HCT116 (cell line): ENCODE results near the gene AUTS2. TPM values are rescaled to one million over a fixed set of nuclear protein-coding genes. Genes with fewer than 3 reads are reported as not detected.

Source experiments
- ATAC-seq: fragments of 200-7000 bp; cut with Tn5 transposase; 2 replicates; pipeline ENCODE4 v1.9.1; 2020; ENCODE audit warnings: mild to moderate bottlenecking, moderate library complexity
- BruUV-seq: library from RNA; stranded (reverse); fragments of 400-500 nt; replicated peaks from 2 replicates; lab custom pipeline; 2021; lab: Mats Ljungman, UMichigan
- CTCF ChIA-PET: fragments of 300-600 bp; sonication (Branson Sonifier 250); formaldehyde crosslinking; loops from one replicate; lab custom pipeline; 2021; ENCODE audit warnings: antibody characterized with exemption; lab: Charles Lee
- POLR2A ChIA-PET: fragments of 300-600, 350-600 bp; sonication (Branson Sonifier 250); formaldehyde crosslinking; loops from one replicate; lab custom pipeline; 2021; ENCODE audit warnings: antibody characterized with exemption; lab: Charles Lee
- RAD21 ChIA-PET, 2 experiments: fragments of 300-600 bp; sonication (Branson Sonifier 250); formaldehyde crosslinking; loops; one replicate each; lab custom pipeline; 2023; ENCODE audit warnings: low total read pairs in 2 of 2; ENCODE audit not compliant: uncharacterized antibody in 2 of 2, unreplicated experiment in 2 of 2, low non-redundant PET in 1 of 2; lab: Charles Lee
- DNase-seq: peaks from one replicate; pipeline ENCODE4 v3.0.0-alpha.2; 2010; ENCODE audit warnings: low read depth, low spot score
- H2AFZ ChIP-seq: fragments of 200-600 bp; shearing (Covaris generic), sonication (generic); 2 replicates; pipeline ENCODE4 v1.6.1; 2017; ENCODE audit warnings: low read depth, mixed run types, mixed read lengths, antibody characterized with exemption, low read length; ENCODE audit not compliant: poor library complexity, severe bottlenecking
- H3K27ac ChIP-seq: 2 replicates; pipeline ENCODE4 v1.5.1; 2012; ENCODE audit warnings: low read depth, low read length
- H3K27me3 ChIP-seq: fragments of 200-600 bp; sonication (generic); 2 replicates; pipeline ENCODE4 v1.6.1; 2016; ENCODE audit warnings: mixed run types, low read length, mixed read lengths; ENCODE audit not compliant: insufficient read depth
- H3K36me3 ChIP-seq, 2 experiments: fragments of 200-500 bp in 1 of 2; fragments of 200-600 bp in 1 of 2; sonication (Bioruptor generic) in 1 of 2; sonication (generic) in 1 of 2; 2 replicates each; pipeline versions ENCODE4 v1.5.1 to v1.6.1; 2014 to 2016; ENCODE audit warnings: low read length in 2 of 2, inconsistent platforms in 1 of 2, mixed read lengths in 1 of 2, mixed run types in 1 of 2; ENCODE audit not compliant: insufficient read depth in 2 of 2, control insufficient read depth in 1 of 2
- H3K4me1 ChIP-seq, 2 experiments: fragments of 200-600 bp in 1 of 2; sonication (generic) in 1 of 2; 2 replicates each; pipeline versions ENCODE4 v1.5.1 to v1.6.1; 2012 to 2017; ENCODE audit warnings: low read length in 2 of 2, inconsistent platforms in 1 of 2, mild to moderate bottlenecking in 1 of 2, mixed read lengths in 1 of 2, mixed run types in 1 of 2, moderate library complexity in 1 of 2; ENCODE audit not compliant: insufficient read depth in 2 of 2, control insufficient read depth in 1 of 2
- H3K4me2 ChIP-seq: fragments of 200-600 bp; sonication (generic); 2 replicates; pipeline ENCODE4 v1.6.1; 2017; ENCODE audit warnings: mixed run types, low read length, mixed read lengths
- H3K4me3 ChIP-seq, 2 experiments: fragments of 200-600 bp in 1 of 2; sonication (generic) in 1 of 2; replicated peaks in 1 of 2; 2 replicates each; pipeline ENCODE4 v1.5.1; 2011 to 2016; ENCODE audit warnings: low read length in 2 of 2, control low read depth in 1 of 2, low read depth in 1 of 2, mild to moderate bottlenecking in 1 of 2, mixed read lengths in 1 of 2, mixed run types in 1 of 2
- H3K79me2 ChIP-seq: fragments of 200-600 bp; sonication (generic); 2 replicates; pipeline ENCODE4 v1.6.1; 2017; ENCODE audit warnings: mild to moderate bottlenecking, mixed run types, low read length, moderate library complexity, mixed read lengths; ENCODE audit not compliant: insufficient read depth
- H3K9ac ChIP-seq: fragments of 200-600 bp; sonication (generic); 2 replicates; pipeline ENCODE4 v1.6.1; 2016; ENCODE audit warnings: low read length, mixed read lengths
- H3K9me2 ChIP-seq: fragments of 200-600 bp; sonication (generic), shearing (Covaris generic); 2 replicates; pipeline ENCODE4 v1.6.1; 2017; ENCODE audit warnings: mixed run types, mild to moderate bottlenecking, moderate library complexity; ENCODE audit not compliant: insufficient read depth
- H3K9me3 ChIP-seq, 2 experiments: fragments of 200-500 bp in 1 of 2; fragments of 200-600 bp in 1 of 2; sonication (Bioruptor generic) in 1 of 2; sonication (generic) in 1 of 2; 2 replicates each; pipeline ENCODE4 v1.6.1; 2014 to 2017; ENCODE audit warnings: low read length in 2 of 2, mixed read lengths in 2 of 2, inconsistent platforms in 1 of 2, low read depth in 1 of 2, mild to moderate bottlenecking in 1 of 2, mixed run types in 1 of 2, moderate library complexity in 1 of 2; ENCODE audit not compliant: control insufficient read depth in 1 of 2, insufficient read depth in 1 of 2
- H4K20me1 ChIP-seq: fragments of 200-600 bp; sonication (generic), shearing (Covaris generic); 2 replicates; pipeline ENCODE4 v1.6.1; 2017; ENCODE audit warnings: mixed run types, mild to moderate bottlenecking, moderate library complexity; ENCODE audit not compliant: insufficient read depth
- CBX3 ChIP-seq: IDR thresholded peaks from 2 replicates; pipeline ENCODE4 v1.6.1; 2012; ENCODE audit warnings: low read depth
- EGR1 ChIP-seq: IDR thresholded peaks from 2 replicates; pipeline ENCODE4 v1.6.1; 2012; ENCODE audit warnings: low read depth
- ELF1 ChIP-seq: IDR thresholded peaks from 2 replicates; pipeline ENCODE4 v1.6.1; 2012; ENCODE audit warnings: low read depth, borderline replicate concordance
- JUND ChIP-seq: IDR thresholded peaks from 2 replicates; pipeline ENCODE4 v1.6.1; 2012
- POLR2A ChIP-seq: IDR thresholded peaks from 2 replicates; pipeline ENCODE4 v1.7.0; 2011; ENCODE audit warnings: borderline replicate concordance; ENCODE audit not compliant: insufficient read depth, insufficient read length; ENCODE audit errors: extremely low read depth
- POLR2AphosphoS5 ChIP-seq: IDR thresholded peaks from 2 replicates; pipeline ENCODE4 v1.6.1; 2011; ENCODE audit warnings: mild to moderate bottlenecking, low read depth, low read length, moderate library complexity
- RAD21 ChIP-seq: IDR thresholded peaks from 2 replicates; pipeline ENCODE4 v1.6.1; 2012; ENCODE audit warnings: low read depth, mild to moderate bottlenecking
- SP1 ChIP-seq: IDR thresholded peaks from 2 replicates; pipeline ENCODE4 v1.6.1; 2012; ENCODE audit warnings: low read depth
- SRF ChIP-seq: IDR thresholded peaks from 2 replicates; pipeline ENCODE4 v1.6.1; 2012; ENCODE audit warnings: low read depth
- TCF7L2 ChIP-seq: IDR thresholded peaks from 2 replicates; pipeline ENCODE4 v1.7.0; 2011; ENCODE audit warnings: borderline replicate concordance, inconsistent platforms; ENCODE audit not compliant: insufficient read depth, insufficient read length; ENCODE audit errors: extremely low read depth
- YY1 ChIP-seq: IDR thresholded peaks from 2 replicates; pipeline ENCODE4 v1.6.1; 2011; ENCODE audit warnings: low read length, low read depth, moderate library complexity, mild to moderate bottlenecking; ENCODE audit not compliant: insufficient replicate concordance; ENCODE audit errors: extremely low read depth
- ZFX ChIP-seq: fragments of 450-650 bp; IDR thresholded peaks from 2 replicates; pipeline ENCODE4 v1.6.1; 2017
- intact Hi-C: fragments of 100-400 bp; cut with micrococcal nuclease; formaldehyde crosslinking; loops from 2 replicates; pipeline ENCODE4 v1.10.0; 2022
- total RNA-seq: library from RNA; stranded (reverse); gene quantifications from one replicate; pipeline ENCODE4 v1.2.1, GENCODE V29; 2021; ENCODE audit not compliant: unreplicated experiment
- TF ChIP-seq, protein P1 (sequence below), 3 experiments: fragments of 200-600 bp in 1 of 3; sonication (generic) in 1 of 3; IDR thresholded peaks in 2 of 3; conservative IDR thresholded peaks in 1 of 3; 2 replicates each; pipeline ENCODE4 v1.5.1; 2012 to 2017; ENCODE audit warnings: low read depth in 2 of 3, low read length in 2 of 3, antibody characterized with exemption in 1 of 3, borderline replicate concordance in 1 of 3, control low read depth in 1 of 3, mild to moderate bottlenecking in 1 of 3, mixed read lengths in 1 of 3, mixed run types in 1 of 3, moderate library complexity in 1 of 3; ENCODE audit not compliant: insufficient read depth in 1 of 3

The AUTS2 gene
- total RNA-seq, 1 experiment from 2014 or later = 0.93 TPM

DNA sequence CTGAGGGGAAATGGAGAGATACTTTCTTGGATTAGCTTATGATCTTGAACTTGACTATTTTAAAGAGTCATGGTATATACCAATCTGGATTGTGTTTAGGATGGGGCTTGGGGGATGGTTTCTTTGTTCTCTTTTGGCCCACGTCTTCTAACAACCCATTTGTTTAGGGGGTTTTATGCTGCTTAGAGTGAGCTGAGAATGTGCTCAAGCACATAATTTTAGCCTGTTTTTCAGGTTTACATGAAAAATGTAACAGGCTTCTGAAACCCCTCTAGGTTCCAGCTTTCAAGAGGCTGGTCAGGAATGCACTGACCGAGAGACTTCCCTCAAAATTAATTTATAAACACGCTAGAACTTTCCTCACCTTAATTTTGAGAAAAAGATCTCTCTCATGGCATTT lies 94.3 kb downstream of the AUTS2 start:
- no peak overlapping the region for H3K9ac ChIP-seq
- H3K79me2 ChIP-seq = no peaks in the 10 kb centered on the region
- no peak overlapping the region for H2AFZ ChIP-seq
- TF ChIP-seq, protein P1, sequence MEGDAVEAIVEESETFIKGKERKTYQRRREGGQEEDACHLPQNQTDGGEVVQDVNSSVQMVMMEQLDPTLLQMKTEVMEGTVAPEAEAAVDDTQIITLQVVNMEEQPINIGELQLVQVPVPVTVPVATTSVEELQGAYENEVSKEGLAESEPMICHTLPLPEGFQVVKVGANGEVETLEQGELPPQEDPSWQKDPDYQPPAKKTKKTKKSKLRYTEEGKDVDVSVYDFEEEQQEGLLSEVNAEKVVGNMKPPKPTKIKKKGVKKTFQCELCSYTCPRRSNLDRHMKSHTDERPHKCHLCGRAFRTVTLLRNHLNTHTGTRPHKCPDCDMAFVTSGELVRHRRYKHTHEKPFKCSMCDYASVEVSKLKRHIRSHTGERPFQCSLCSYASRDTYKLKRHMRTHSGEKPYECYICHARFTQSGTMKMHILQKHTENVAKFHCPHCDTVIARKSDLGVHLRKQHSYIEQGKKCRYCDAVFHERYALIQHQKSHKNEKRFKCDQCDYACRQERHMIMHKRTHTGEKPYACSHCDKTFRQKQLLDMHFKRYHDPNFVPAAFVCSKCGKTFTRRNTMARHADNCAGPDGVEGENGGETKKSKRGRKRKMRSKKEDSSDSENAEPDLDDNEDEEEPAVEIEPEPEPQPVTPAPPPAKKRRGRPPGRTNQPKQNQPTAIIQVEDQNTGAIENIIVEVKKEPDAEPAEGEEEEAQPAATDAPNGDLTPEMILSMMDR (IDR thresholded peaks at IDR 0.05 in 2 of 3, conservative IDR thresholded peaks at IDR 0.05 in 1 of 3; ENCODE audit: borderline replicate concordance in 1 of 3, insufficient read depth in 1 of 3, low read depth in 2 of 3, low read length in 2 of 3) = no peak
- TF ChIP-seq RAD21 (no peak), ZFX (no peak)
- CTCF ChIA-PET = no interaction called here
- POLR2A ChIA-PET = no interaction called here
- BruUV-seq = no TSS peak
- no peaks in the 10 kb centered on the region for H3K36me3 ChIP-seq
- no peak for ATAC-seq
- H4K20me1 ChIP-seq = no peaks in the 10 kb centered on the region
- no peak overlapping the region for H3K4me3 ChIP-seq
- peaks cover 9 to 23% of the 10 kb centered on the region in 2 experiments; a peak in 2 of 4 replicates for H3K9me3 ChIP-seq
- intact Hi-C loops = no loop called here
- H3K4me2 ChIP-seq = no peak overlapping the region
- no peaks in the 10 kb centered on the region for H3K9me2 ChIP-seq
- no peak for DNase-seq
- no peaks in the 10 kb centered on the region for H3K27me3 ChIP-seq
- no peaks in the 10 kb centered on the region for H3K4me1 ChIP-seq
- no peak overlapping the region for H3K27ac ChIP-seq
- RAD21 ChIA-PET = no interaction called here

DNA sequence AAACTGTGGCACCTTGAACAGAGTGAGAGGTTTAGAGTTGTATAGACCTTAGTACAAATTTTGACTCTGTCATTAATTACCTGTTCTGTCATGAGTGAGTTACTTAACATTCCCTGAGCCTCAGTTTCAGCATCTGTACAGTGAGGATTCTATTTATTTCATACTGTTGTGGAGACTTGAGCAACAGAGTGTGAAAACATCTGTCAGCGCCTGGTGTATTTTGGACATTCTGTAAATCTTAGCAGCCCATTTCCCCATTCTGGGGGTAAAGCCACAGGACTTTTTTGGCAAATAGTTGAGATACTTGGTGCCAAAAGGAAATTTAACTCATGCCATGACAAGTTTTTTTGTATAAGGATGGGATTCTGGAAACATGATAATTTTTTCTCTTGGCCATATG lies 94.8 kb downstream of the AUTS2 start:
- no peak overlapping the region for H3K4me2 ChIP-seq
- H3K9me3 ChIP-seq = peaks cover 9 to 23% of the 10 kb centered on the region in 2 experiments; a peak in 2 of 4 replicates
- ATAC-seq = no peak
- POLR2A ChIA-PET = no interaction called here
- no peak overlapping the region for H3K9ac ChIP-seq
- DNase-seq = no peak
- H3K4me3 ChIP-seq = no peak overlapping the region
- RAD21 ChIA-PET = no interaction called here
- H2AFZ ChIP-seq = no peak overlapping the region
- H3K79me2 ChIP-seq = no peaks in the 10 kb centered on the region
- H3K36me3 ChIP-seq = no peaks in the 10 kb centered on the region
- no peaks in the 10 kb centered on the region for H4K20me1 ChIP-seq
- no peak overlapping the region for H3K27ac ChIP-seq
- H3K9me2 ChIP-seq = no peaks in the 10 kb centered on the region
- CTCF ChIA-PET = no interaction called here
- no peaks in the 10 kb centered on the region for H3K4me1 ChIP-seq
- TF ChIP-seq POLR2A (no peak), RAD21 (no peak), EGR1 (no peak), YY1 (no peak), TCF7L2 (no peak), ELF1 (no peak), POLR2AphosphoS5 (no peak), JUND (no peak), SP1 (no peak), SRF (no peak), CBX3 (no peak)
- intact Hi-C loops = no loop called here
- H3K27me3 ChIP-seq = no peaks in the 10 kb centered on the region
- BruUV-seq = no TSS peak
